GM12801 (cell line): Measurements from ENCODE around the gene TUBB4B.

Experiments used
- CTCF ChIP-seq: IDR thresholded peaks from one replicate; pipeline ENCODE4 v1.5.1; 2011; ENCODE audit warnings: control low read depth; ENCODE audit not compliant: insufficient read length; ENCODE audit errors: extremely low read depth

TUBB4B gene

GRCh38 chr9:137233143-137233980, 7.7 kb upstream of the TUBB4B start:
- TF ChIP-seq CTCF, result no peak

GRCh38 chr9:137234055-137234697, 6.9 kb upstream of the TUBB4B start:
- no peak for TF ChIP-seq CTCF

- TF ChIP-seq CTCF, result no peak
These were observed 6.2 kb upstream of the TUBB4B start for GRCh38 chr9:137234758-137235423.

- TF ChIP-seq CTCF, result no peak
These were observed 5.5 kb upstream of the TUBB4B start for GRCh38 chr9:137235424-137236237.

GRCh38 chr9:137236238-137236935, 4.7 kb upstream of the TUBB4B start:
- no peak for TF ChIP-seq CTCF

- TF ChIP-seq CTCF, result no peak
These were observed 4.1 kb upstream of the TUBB4B start for GRCh38 chr9:137236936-137237421.
